Kasumi-1 (cell line): ENCODE data around the gene TMEM269.

Source experiments
- DNase-seq, 2 experiments: peaks; one replicate each; lab custom pipeline; 2025; lab: John Stamatoyannopoulos, UW

The TMEM269 gene, protein sequence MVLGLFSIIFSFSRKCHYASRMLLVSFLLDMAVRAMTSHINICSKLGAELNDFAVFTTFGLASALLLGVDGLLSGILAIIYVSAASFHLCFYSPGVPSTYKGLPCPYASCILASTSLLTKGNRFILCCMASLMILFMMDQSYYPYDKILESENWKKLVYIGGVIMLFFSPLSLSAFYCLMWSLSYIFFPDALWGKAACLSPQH

DNA sequence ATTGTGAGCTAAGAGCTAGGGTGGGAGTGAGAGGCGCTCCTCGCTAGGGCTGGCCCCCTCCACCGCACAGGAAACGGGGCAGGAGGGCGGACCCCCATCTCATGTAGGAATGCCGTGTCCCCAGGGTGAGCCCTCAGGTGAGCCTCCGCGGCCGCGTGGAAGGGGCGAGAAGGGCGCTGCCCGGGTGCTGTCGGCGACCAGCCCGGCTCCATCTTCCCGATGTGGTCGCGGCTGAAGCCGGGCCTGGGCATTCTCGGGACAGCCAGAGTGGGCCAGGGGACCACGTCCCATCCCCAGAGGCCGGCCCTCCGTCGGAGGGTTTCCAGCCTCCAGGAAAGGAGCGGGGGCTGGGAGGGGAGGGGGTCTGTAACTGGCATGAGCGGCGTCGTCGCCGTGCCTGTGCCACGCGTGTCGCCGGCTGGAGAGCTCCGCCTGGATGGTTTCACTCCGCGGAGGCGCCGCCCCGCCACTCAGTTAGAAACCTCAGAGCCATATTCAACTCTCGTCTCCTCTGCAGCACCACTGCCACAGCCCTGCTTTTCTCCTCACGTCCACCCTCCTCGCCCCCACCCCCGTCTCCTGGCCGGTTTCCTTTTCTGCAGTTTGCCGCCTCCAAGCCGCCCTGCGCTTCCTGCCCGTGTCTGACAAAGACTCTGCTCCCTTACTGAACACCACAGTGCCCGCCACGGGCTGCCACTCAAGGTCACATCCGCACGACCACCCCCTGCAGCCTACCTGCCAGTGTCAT is at the start of gene TMEM269:
TMEM269 (plus strand) TSS at position 46 of the 748 bp plus-strand sequence. CDS start 4,903 bp downstream, outside the sequence.
- DNase-seq = no peak

DNA sequence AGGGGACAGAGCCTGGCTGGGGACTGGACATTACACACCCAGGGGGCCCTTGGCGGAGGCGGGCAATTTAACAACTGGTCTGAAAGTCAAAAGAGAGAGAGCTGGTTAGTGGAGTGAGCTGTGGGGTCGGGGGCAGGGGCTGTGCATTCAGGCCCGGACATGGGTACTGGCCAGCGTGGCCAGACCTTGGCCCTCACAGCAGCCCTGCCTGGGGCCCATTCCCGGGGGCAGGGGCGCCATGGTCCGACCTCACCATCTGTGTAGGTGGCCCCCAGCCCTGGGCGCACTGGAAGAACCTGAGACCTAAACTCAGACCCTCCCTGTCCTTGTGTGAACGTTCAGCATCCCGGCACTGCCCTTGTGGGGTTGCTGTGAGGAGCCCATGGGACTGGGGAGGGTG is 49.7 kb upstream of the TMEM269 start:
- no peak for DNase-seq

DNA sequence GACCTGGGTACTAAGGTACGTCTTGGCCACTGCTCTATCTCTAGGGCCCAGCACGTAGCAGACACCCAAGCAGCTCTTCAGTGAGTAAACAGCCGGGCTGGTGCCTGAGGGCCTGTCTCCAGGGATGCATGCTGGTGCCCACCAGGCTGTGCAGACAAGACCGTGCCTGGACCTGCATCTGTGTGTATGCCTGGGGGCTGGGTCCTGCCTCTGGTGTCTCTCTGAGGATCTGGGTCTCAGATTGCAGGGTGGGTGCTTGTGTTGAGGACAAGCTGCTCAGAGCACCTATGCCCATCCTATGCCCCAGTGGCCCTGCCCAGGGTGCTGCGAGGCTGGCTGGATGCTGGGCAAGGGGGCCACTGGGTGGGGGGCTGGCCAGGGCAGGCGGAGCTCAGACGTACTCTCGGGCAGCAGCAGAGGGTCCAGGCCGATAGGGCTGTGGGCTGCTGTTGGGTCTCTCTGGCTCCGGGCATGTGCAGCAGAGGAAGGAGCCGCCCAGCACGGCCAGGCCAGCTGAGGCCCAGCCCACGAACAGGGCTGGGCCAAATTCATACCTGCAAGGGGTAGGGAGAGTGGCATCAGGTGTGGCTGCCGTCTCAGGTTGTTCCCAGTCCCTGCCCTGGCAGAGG is 49.2 kb upstream of the TMEM269 start:
- no peak for DNase-seq

DNA sequence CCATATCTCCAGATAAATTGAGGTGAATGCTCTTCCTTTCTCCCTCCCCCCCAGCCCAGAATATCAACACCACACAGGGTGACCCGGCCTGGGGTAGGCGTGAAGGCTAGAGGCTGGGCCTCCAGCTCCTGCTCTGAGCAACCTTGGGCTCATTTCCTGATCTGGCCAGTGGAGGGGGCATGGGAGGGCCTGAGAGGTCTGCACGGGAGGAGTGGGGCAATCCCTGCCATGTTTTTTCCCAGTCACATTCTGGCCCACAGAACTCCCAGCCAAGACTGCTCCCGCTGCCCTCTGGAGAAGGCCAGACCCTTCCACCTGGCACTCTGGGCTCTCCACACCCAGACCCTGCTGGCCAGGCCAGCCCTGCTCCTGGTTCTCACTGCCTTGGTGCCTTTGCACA is 48.6 kb upstream of the TMEM269 start:
- DNase-seq = peak; percentile 25 to 48

DNA sequence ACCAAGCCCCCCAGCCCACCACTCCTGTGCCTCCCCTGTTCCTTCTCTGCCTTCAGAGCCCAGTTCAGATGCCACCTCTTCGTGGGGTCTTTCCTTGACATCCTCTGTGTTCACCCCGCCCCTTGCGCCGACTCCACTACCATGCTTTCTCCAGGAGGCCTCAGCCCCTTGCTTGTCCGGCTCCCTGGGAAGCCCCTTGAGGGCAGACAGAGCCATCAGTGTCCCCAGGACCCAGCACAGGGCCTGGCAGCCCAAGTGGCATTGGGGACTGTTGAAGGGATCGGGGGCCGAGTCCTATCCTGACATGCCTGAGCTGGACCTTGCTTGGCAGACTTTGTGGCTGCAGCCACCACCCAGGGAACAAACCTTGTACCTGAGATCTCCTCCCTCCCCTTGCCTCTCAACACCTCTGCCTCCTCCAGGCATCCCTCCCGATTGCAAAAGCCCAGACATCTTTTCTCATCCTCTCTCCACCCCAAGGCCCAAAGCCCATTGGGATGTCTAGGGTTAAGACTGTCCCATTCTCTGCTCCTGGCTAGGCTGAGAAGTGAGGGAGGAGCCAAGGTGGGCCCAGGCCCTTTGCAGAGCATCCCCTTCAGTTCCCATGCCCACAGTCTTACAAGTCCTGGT is 48.1 kb upstream of the TMEM269 start:
- DNase-seq = no peak

DNA sequence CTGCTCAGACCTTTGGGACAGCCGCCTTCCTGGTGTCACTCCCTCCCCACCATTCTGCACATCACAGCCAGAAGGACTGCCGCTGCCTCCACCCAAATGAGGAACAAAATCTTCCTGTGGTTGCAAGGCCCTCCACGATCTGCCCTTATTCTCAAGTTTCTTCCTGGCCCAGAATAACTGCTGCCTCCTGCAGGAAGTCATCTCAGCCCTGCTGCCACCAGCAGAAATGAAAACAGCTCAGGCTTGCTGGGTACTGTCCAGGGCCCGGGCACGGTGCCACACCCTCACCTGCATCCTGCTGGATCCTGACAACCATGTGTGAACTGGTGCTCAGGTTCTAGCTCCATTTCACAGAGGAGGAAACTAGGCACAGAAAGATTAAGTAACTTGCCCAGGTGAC is 47.5 kb upstream of the TMEM269 start:
- peak; percentile 98 for DNase-seq

DNA sequence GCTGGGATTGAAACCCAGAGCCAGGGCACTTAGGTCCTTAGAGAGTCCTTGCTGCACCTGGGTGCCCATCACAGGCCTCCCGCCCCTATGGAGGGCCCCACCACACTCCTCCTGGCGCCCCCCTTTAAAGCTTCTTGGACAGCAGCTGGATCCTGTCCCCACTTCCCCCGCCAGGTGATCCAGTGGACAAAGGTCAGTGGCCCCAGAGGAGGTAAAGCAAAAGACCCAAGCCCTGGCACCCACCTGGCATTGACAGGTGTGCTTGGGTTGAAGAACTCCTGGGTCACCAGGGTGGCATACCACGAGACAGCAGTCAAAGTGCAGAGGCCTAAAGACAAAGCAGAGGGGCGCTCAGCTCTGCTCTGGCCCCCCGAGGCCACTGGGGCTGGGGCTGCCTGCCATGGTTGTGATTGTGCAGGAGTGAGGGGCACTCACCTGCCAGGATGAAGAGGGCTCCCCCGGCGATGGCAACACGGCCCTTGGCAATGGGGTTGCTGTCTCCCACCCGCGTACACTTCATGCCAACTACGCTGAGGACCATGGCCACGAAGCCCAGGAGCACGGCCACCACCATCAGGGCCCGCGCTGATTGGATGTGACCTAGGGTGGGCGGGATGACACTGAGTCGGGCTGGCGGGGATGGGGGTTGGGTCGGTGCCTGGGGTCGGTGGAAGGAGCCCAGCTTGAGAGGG is 46.7 kb upstream of the TMEM269 start:
- no peak for DNase-seq

DNA sequence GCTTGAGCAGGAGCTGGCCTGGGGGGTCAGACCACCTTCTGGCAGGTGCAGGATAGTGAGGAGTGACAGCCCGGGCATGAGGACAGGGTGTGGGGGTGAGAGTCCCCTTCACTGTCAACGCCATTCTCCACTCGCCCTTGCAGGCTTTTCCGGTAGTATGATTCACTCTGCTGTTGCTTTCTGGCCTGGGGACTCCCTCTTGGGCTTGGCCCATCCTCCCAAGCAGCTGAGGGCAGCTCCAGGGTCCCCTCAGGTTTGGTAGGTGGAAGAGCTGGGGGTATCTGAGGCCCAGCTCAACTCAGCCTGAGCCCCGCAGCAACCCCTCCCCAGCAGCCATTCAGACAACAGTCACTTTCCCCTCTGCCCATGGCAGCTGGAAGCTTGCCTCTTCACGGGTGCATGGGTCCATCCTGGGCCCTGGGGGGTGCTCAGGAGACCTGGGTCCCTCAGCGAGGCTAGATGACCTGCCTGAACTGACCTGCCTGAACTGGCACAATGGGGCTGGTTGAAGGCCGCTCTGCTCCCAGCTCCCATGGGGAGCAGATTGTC is 46.0 kb upstream of the TMEM269 start:
- peak; percentile 14 to 30 for DNase-seq

DNA sequence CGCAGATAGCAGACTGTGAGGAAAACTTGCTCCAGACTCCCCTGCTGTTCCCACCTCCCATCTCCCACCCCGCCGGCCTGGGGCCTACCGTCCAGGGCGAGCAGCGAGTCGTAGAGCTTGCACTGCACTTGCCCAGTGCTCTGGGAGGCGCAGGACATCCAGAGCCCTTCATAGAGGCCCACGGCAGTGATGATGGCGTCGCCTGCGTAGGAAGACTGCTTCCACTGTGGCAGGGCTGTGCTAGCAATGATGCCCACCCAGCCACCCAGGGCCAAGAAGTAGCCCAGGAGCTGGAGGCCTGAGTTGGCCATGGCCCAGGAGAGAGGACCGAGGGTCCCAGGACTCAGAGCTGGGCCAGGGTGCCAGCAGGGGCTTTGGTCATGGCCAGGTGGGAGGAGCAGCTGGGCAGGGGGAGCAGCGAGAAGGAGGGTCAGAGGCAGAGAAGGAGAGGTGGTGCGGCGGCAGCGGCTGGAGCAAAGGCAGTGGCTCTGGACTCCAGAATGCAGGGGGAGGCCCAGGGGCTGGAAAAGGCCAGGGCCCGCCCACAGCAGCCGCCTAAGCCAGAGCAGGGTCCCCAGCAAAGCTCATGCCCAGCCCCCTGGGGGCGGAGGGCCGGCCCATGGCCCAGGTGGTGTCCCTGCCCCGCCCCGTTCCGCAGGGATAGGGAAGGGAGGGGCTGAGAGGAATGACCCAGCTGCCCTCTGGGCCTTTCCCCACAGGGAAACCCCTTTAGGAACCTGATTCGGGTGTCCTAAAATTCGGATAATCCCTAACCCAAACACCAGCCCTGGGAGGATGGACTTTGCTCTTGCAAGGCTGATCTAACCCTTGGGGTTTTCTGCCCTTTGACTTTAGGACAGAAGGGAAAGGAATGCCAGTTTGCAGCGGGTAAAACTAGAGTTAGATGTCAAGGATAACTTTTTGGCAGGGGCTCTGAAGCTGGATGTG is 44.8 kb upstream of the TMEM269 start, which contains the start of gene CLDN19:
CLDN19 (minus strand) TSS at position 484 of the 948 bp plus-strand sequence; CDS start at position 311, 173 bp downstream.
- no peak for DNase-seq

DNA sequence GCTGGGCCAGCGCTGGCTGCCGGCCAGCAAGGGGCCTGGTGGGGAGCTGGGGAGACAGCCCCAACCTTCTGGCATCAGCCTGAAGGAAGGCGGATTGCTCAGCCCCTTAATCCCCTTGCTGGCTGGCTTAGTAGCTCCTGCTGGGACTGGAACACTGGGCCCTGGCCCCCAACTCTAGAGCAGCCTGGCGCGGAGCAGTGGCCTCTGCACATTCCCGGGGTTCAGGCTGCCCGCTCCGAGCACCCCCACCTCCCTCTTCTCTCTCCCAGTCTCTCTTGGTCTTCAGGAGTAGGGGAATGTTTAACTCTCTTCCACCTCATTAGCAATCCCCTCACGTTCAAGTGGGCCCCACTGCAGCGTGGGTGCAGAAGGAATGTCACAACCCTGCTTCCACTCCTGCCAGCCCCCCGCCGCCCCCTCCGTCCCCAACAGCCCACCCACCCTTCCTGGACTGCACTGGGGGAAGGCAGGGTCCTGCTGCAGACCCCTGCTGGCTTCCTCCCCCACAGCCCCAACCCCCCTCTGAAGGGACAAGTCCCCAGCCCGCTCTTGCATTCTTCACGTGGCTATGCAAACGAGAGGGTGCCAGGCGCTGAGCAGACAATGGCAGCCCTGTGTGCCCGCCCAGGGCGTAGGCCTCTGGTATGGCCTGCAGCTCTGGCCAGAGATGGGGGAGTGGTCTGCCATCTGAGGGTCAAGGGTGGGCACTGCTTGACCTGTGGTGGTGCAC is 43.8 kb upstream of the TMEM269 start:
- DNase-seq = no peak

DNA sequence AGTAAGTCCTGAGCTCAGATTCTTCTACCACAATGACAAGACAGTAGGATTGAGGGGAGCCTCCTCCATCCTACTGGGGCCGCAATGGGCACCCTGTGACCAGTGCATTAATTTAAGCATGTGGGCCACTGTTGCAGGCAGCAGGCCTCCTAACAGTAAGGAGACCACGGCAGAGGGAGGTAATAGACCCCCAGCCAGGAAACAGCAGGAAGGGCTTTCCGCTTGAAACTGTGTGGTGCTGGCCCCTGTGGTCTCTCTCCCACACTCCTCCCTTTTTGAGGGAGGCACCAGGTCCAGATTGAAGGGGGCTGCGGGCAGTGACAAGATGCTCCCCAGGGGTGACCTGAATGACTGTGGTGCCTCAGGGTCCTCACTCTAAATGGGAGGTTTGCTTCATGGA is 43.1 kb upstream of the TMEM269 start:
- no peak for DNase-seq

DNA sequence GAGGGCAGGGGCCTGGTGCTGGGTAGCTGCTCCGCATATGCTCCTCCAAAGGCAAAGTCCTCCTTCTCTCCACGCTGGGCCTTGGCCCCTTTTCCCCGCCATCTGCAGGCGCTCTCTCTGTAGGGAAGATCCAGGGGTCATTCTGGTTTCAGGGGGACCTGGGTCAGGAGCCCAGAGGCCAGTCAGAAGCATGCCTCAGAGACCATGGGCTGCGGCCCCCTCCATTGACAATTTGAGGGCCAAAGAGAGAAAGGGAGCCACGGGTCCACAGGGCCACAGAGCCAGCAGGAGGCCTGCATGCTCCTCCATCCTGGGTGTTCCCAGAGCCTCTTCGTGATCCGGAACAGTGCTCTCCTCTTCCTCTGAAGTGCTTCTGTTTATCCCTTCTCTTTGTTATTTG is 42.6 kb upstream of the TMEM269 start:
- DNase-seq = no peak

DNA sequence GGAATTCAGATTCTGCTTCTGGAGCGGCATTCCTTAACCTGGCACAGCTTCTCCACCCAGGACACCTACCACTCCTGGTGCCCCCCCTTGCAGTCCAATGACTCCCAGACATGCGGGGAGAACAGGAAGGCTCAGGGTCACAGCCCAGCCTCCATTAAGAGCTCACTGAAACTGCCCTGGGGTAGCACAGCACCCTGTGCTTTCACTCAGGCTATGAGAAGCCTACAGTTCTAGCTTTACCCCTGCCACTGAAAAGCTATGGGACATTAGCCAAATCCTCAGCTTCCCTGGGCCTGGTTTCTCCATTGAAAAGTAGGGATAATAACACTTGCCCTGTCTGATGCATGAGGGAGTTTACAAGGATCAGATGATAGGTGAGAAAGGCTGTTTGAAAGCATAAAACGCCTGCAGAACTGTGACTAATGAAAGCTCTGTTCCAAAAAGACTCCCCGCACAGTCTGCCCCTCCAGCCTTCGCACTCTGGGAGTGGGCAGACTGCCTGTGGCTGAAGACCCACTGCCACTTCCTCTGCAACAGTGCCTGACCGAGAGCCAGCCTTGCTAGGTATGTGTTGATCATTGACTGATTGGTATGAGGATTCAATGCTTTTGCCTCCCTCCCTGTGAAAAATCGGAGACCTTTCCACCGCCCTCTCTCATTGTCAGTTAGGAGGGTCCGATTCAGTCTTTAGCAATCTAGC is 42.0 kb upstream of the TMEM269 start:
- DNase-seq = no peak

DNA sequence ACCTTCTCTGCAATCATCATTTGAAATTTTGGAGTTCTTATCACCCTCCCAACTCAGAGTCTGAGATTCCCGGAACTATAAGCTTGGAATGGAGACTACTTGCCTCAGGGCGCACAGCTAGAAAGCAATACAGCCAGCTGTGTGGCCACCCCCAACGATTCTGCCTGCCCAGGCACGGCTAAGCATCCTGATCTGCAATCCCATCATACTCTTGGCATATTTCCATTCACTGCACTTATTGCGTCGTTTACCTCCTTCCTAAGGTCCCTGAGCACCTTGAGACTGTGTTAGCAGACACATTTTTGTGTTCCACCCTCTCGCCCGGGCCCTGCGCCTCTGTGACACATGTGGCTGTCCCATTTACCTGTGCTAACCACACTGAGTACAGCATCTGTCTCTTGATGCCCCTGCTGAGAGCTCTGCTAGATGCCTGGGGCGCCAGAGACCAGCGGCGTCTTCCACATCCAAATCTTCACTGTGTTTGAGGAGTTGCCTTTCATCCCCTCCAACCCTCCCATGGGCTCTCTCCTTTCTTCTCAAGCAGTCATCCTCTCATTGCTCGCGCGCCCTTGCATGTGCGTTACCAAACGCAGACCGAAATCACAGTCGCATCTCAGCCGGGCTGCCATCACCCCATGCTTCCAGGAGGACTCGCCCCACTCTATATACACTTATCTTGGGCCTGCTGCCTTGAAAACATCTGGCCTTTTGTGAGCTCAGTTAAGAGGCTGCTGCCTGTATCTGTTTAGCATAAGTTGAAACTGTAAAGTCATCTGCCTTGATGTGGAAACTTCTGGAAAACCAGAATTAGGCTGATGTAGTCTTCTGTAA is 41.3 kb upstream of the TMEM269 start:
- no peak for DNase-seq

DNA sequence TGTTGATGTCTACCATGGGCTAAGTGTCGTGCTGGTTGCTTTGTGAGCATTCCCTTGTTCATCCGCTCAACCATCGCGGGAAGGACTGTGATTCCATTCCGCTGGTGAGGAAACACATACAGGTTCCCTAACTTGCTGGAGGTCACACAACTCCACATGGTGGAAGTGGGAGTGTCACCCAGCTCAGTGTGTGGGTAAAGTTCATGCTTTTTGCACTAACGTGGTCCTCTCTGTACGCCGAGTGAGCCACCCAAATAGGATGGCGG is 40.7 kb upstream of the TMEM269 start:
- DNase-seq = no peak

DNA sequence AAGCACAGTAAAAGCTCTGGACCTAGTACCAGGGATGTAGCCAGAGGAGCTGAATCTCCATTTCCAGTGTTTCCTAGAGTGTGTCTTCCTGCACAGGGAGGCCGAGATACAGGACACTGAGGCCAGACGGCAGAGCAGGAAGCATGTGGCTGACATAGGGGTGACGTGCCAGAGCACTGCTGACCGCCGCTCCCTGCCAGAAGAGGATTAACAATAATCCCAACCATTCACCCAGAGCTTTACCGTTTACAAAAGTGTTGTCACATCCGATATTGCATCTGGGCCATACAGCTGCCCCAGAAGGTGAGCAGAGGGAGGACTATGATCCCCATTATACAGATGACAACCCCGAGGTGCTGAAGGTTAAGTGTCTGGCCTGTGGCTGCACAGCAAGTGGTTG is 38.9 kb upstream of the TMEM269 start:
- no peak for DNase-seq

DNA sequence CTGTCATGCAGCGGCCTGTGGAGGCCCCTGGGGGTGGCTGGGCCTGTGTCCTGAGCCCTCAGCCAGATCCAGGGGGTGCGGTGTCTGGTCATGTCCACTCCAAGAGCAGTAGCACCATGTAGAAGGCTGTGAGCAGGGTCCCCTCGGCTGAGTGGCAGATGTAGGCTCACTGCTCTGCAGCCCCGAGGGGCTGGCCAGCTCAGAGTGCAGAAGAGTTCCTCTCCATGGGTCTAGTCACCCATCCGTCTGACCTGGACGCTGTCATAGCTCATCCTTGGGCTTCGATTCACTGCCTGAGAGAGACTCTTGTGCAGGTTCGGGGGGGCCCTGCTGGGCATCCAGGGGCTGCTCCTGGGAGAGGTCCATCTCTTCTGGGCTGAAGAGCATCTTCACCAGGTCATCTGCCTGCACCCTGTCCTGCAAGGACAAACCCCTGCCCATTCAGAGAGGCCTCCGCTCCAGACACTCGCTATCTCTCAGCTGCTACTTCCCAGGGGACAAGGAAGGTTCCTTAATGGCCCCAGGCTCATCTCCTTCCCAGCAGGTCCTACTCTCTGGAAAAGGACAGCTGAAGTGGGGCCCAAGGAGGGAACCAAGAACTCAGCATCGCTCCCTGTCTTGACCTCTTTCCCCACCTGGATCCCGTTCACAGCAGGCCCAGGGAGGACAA is 38.2 kb upstream of the TMEM269 start:
- no peak for DNase-seq

DNA sequence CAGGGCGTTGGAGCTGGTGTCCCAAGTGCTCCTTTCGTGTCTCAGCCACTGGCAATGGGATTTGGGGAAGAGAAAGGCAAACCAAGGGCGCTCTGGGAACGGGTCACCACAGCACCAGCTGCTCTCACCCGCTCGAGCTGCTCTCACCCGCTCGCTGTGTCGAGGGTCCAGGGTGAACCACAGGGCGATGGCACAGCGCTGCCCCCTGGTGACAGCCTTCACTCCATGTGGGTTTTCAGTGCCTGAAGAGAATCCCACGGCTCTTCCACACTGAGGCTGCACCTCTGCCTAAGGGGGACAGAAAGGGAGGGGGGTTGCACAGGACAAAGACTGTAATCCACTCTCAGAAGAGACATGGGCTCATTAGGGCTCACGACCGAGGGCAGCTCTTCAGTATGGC is 37.7 kb upstream of the TMEM269 start:
- peak; percentile 20 to 31 for DNase-seq
